HG03469 (cell line): ENCODE data around the gene KBTBD2.
A peak's percentile ranks its signal among the peaks of the same experiment; 100 is the strongest.
"Not testable (repeated sequence)": the region's sequence is repeated elsewhere in the genome, so short reads cannot be mapped to it uniquely, and the experiment has no call there.

Experiments used
- ATAC-seq: cut with Tn5 transposase; IDR thresholded peaks from one replicate; pipeline ENCODE4 v1.9.1; 2021; ENCODE audit warnings: mild to moderate bottlenecking, moderate library complexity, moderate number of reproducible peaks; ENCODE audit not compliant: unreplicated experiment

The KBTBD2 gene

GRCh38 chr7:32891043-32891799 is at the start of gene KBTBD2:
TSS of gene KBTBD2 (minus strand) at chr7:32891760. CDS start at chr7:32879604, 12,156 bp downstream.
- ATAC-seq: peak; percentile 45

DNA sequence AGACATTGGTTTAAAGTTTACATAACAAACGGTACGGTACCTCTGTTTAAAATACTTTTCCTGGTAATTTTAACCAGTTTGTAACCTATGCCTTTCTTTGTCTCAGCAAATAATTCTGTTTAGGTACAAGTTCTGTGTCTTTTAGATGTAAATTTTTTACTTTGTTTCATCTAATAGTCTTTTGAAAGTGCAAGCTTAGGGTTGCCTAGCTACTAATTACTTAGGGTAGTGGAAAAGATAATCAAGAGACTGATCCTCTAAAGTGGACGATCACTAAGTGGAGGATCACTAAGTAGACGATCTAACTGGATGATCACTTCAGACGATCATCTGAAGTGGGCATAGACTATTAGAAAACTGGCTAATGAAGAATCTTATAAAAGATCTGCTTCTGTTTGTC is 49.6 kb upstream of the KBTBD2 start:
- no peak for ATAC-seq

GRCh38 chr7:32937344-32938174 is 46.0 kb upstream of the KBTBD2 start:
- ATAC-seq: no peak

DNA sequence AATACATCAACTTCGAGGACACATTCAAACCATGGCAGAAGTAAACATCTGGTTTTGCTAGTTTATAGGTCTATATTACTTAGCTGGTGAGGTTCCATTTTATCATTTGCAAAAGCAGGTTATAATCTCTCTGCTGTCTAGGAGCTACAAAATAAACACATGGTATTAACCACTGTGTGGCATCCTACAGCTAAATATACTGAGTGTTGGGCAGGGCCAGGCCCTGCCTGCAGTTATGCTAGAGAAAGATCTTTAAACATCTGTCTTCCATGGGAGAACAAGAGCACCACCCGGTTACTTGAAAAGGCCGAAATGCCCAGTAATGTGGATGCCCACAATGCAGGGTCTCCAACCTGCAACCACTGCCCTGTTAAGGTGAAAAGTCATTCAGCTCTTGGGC is 45.1 kb upstream of the KBTBD2 start:
- ATAC-seq: no peak

- no peak for ATAC-seq
These were observed 44.0 kb upstream of the KBTBD2 start for GRCh38 chr7:32935558-32935957.

DNA sequence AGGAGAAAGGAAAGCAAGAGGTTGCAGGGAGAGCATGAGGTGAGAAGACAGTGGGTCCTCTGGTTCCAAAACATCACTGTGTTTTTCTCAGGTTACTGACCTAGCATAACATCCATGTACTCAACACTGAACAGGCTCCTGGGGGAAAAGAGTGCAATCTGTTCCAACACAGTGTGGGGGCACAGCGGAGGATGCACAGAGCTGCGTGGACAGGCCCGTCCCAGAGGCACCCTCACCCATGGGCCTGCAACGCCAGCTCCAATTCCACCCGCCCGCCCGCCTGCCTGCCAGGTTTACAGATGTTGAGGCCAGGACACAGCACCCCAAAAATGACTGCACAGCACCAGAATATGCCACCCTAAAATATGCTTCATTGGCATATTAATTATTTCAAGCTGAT is 38.8 kb upstream of the KBTBD2 start:
- no peak for ATAC-seq

DNA sequence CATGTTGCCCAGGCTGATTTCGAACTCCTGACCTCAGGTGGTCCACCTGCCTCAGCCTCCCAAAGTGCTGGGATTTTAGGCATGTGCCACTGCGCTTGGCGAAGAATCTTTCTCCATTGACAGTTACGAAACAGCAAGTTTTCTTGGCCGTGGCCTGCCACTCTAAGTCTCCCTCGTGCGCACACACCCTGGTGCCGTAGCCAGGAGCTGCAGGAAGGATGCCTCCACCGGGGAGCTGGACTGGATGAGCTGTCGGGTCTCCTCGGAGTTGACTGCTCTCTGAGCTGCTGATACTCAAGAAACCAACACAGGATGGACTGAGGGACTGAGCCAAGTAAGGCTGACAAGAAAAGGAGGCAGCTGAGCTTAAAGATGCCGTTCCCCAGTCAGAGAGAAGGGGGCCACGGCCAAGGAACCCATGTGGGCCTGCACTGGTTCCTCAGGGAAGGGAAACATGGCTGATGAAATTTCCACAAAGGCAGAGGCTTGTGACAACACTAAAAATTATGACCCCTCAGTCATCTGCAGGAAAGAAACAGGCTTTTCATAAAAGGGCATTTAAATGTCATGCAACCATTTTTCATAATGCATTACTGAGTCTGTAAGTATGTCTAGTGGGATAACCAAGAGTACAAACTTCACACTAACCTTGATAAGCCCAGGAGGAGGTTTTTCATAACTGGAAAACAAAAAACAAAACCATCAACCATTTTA is 38.0 kb upstream of the KBTBD2 start:
- ATAC-seq: no peak

DNA sequence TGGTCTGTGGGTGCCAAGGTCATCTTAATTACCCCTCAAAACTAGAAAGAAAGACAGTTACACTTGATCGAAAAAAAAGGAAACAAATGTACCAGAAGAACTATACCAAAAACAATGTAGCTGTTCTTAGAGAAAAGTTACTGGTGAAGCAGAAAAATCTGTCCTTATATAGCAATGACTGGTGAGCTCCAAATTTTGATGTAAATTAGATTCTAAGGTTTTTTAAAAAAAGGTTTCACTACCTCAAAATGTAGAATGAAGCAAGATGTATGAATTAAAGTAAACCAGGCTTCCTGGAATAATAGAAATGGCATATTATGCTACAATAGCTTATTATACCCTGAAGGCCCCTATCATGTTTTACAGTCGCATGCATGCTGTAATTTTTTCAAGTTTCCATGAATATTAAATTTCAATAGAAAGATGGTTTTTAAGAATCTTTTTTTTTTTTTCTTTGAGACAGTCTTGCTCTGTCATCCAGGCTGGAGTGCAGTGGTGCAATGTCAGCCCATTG is 37.3 kb upstream of the KBTBD2 start:
- ATAC-seq: no peak

DNA sequence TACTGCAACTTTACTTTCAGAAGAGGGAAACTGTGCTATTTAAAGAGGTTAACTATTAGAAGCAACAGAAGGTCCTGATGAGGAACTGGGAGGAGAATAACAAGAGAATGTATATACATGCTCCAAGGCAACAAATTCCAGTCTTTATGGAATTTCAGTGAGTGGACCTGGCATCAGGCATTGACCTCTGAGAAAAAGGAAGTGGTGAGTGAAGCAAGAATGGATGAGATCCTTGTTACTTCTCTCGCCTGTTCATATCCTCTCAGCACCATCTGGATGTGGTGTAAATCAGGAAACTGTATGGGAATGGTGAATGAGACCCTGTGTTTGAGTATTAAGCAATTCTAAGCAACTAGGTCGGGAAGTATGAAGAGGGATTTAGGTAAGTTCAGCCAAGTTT is 30.3 kb upstream of the KBTBD2 start:
- no peak for ATAC-seq

- not testable (repeated sequence) for ATAC-seq
These were observed 25.4 kb upstream of the KBTBD2 start for GRCh38 chr7:32916994-32917393.

DNA sequence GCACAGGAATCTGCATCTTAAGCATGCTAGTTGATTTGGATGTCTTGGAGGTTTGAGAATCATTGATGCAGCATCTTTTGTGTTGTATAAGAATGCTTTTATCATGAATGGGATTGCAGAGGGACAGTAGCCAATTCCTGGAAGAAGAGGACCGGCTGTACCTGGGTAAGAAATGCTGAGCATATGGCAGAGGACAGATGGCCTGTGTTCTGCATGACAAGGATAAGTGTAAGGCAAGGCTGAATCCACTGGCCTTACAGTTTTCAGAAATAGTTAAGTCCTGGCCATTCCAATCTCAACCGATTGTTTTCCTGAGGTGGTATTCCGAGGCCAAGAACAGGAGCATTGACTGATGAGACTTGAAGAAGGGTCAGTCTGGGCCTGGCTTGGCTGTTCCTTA is 24.4 kb upstream of the KBTBD2 start:
- ATAC-seq: no peak

DNA sequence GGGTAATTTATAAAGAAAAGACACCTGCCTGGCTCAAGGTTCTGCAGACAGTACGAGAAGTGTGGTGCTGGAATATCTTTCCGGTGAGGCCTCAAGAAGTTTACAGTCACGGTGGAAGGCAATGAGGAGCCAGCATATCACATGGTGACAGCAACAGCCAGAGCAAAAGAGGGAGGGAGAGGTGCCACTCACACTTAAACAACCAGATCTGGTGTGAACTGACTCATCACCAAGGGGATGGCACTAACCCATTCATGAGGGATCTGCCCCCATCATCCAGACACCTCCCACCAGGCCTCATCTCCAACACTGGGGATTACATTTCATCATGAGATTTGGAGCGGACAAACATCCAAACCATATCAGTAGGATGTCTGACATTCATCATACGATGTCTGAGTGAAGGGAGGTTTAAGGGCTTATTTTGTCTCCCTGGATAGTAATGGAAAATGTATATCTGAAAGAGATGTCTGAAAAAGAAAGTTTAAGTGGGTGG is 23.5 kb upstream of the KBTBD2 start:
- no peak for ATAC-seq

DNA sequence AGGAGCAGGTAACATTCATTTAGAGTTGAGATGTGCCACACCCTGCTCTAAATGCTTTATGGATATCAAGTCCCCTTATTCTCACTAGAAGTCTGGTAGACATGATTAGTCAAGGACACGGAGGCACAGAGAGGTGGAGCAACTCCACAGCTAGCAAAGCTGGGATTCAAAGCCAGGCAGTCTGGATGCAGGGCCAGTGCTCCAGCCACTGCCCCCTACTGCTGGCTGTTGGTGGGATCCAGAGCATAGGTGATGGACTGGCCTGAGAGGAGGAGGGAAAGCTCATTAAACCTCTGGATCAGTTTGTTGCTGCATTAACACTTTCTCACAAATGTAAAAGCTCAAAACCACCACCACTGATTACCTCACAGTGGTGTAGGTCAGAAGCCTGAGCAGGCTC is 22.6 kb upstream of the KBTBD2 start:
- ATAC-seq: no peak

GRCh38 chr7:32910195-32910594 is 18.6 kb upstream of the KBTBD2 start:
- ATAC-seq: no peak

- no peak for ATAC-seq
These were observed 13.7 kb upstream of the KBTBD2 start for GRCh38 chr7:32905175-32905662.

GRCh38 chr7:32901629-32902028 is 10.1 kb upstream of the KBTBD2 start:
- ATAC-seq: no peak

- ATAC-seq: no peak
These were observed 9.0 kb upstream of the KBTBD2 start for GRCh38 chr7:32900433-32900995.

- ATAC-seq: not testable (repeated sequence)
These were observed 5.8 kb upstream of the KBTBD2 start for GRCh38 chr7:32897376-32897775.

GRCh38 chr7:32896564-32897347 is 5.2 kb upstream of the KBTBD2 start:
- no peak for ATAC-seq

- no peak for ATAC-seq
These were observed 2.6 kb upstream of the KBTBD2 start for GRCh38 chr7:32894171-32894570.
